SU-DHL-6 (cell line): ENCODE measurements around the gene ZNF365.

Experiments
- H2AFZ ChIP-seq: fragments of 200-600 bp; sonication (generic); 2 replicates; pipeline ENCODE4 v1.6.1; 2014; ENCODE audit warnings: low read depth, mild to moderate bottlenecking, moderate library complexity, mixed read lengths, antibody characterized with exemption, low read length; ENCODE audit not compliant: severe bottlenecking
- H3F3A ChIP-seq: fragments of 200-600 bp; shearing (Covaris generic); 2 replicates; pipeline ENCODE4 v1.6.0; 2016; ENCODE audit warnings: antibody characterized with exemption, mild to moderate bottlenecking; ENCODE audit not compliant: insufficient read depth
- H3K27ac ChIP-seq: fragments of 200-600 bp; sonication (generic); 2 replicates; pipeline ENCODE4 v1.5.1; 2016; ENCODE audit warnings: low read depth, mild to moderate bottlenecking, low read length, moderate library complexity, mixed read lengths
- H3K27me3 ChIP-seq: fragments of 200-600 bp; sonication (generic), shearing (Covaris generic); 2 replicates; pipeline ENCODE4 v1.6.0; 2014; ENCODE audit warnings: mild to moderate bottlenecking, low read length
- H3K36me3 ChIP-seq: fragments of 200-600 bp; sonication (generic); 2 replicates; pipeline ENCODE4 v1.6.1; 2014; ENCODE audit warnings: mild to moderate bottlenecking, low read length, mixed read lengths
- H3K4me2 ChIP-seq: fragments of 300-600, 200-600 bp; shearing (Covaris generic), sonication (generic); 2 replicates; pipeline ENCODE4 v1.6.0; 2014; ENCODE audit warnings: low read length, low read depth, mild to moderate bottlenecking; ENCODE audit not compliant: poor library complexity, severe bottlenecking
- H3K4me3 ChIP-seq: fragments of 200-600 bp; sonication (generic); 2 replicates; pipeline ENCODE4 v1.5.1; 2014; ENCODE audit warnings: antibody characterized with exemption, low read length, mild to moderate bottlenecking, mixed read lengths; ENCODE audit not compliant: insufficient read depth, poor library complexity, severe bottlenecking
- H3K79me2 ChIP-seq: fragments of 200-600 bp; sonication (generic); 2 replicates; pipeline ENCODE4 v1.6.1; 2014; ENCODE audit warnings: mild to moderate bottlenecking, low read length, moderate library complexity; ENCODE audit not compliant: insufficient read depth
- H3K9ac ChIP-seq: fragments of 200-600 bp; sonication (generic); 2 replicates; pipeline ENCODE4 v1.7.0; 2014; ENCODE audit warnings: mild to moderate bottlenecking, low read length
- H3K9me2 ChIP-seq: fragments of 200-600 bp; sonication (generic); replicated peaks from 2 replicates; pipeline ENCODE4 v1.6.1; 2014; ENCODE audit warnings: low read length; ENCODE audit not compliant: insufficient read depth
- H3K9me3 ChIP-seq: fragments of 200-600 bp; sonication (generic); 2 replicates; pipeline ENCODE4 v1.6.1; 2014; ENCODE audit warnings: low read length, mixed read lengths; ENCODE audit not compliant: insufficient read depth
- H4K20me1 ChIP-seq: fragments of 200-600 bp; sonication (generic); 2 replicates; pipeline ENCODE4 v1.6.1; 2014; ENCODE audit warnings: low read depth, mild to moderate bottlenecking, antibody characterized with exemption, low read length, moderate library complexity, mixed read lengths
- CTCF ChIP-seq: fragments of 200-600 bp; sonication (generic); IDR thresholded peaks from one replicate; pipeline ENCODE4 v1.5.1; 2017; ENCODE audit warnings: antibody characterized with exemption, mild to moderate bottlenecking, low read length, moderate library complexity; ENCODE audit not compliant: insufficient read depth, poor library complexity, severe bottlenecking
- EZH2phosphoT487 ChIP-seq: fragments of 200-600 bp; sonication (generic), shearing (Covaris generic); conservative IDR thresholded peaks from 2 replicates; pipeline ENCODE4 v1.6.1; 2018; ENCODE audit warnings: mild to moderate bottlenecking, antibody characterized with exemption, low read length, moderate library complexity, mixed read lengths

The ZNF365 gene

GRCh38 chr10:62451611-62451975 lies 77.4 kb downstream of the ZNF365 start:
- TF ChIP-seq EZH2phosphoT487 (no peak), CTCF (no peak)
- H2AFZ ChIP-seq = no peak overlapping the region
- H3K9me2 ChIP-seq = no peaks in the 10 kb centered on the region
- H4K20me1 ChIP-seq = no peaks in the 10 kb centered on the region
- no peak overlapping the region for H3K4me2 ChIP-seq
- H3K27ac ChIP-seq = no peak overlapping the region
- no peaks in the 10 kb centered on the region for H3K79me2 ChIP-seq
- H3K9ac ChIP-seq = no peak overlapping the region
- H3K36me3 ChIP-seq = no peaks in the 10 kb centered on the region
- H3K9me3 ChIP-seq = no peaks in the 10 kb centered on the region
- no peaks in the 10 kb centered on the region for H3F3A ChIP-seq
- H3K4me3 ChIP-seq = no peak overlapping the region
- H3K27me3 ChIP-seq = no peaks in the 10 kb centered on the region
